HFFc6 (cell line): ENCODE results near the gene RANBP17. TPM values are rescaled to one million over a fixed set of nuclear protein-coding genes. Genes with fewer than 3 reads are reported as not detected.

Experiments used
- DNase-seq: peaks from one replicate; pipeline ENCODE4 v3.0.0-alpha.2; 2018
- H3K27ac Mint-ChIP-seq: 2 replicates; pipeline ENCODE4 v1.8.0; 2020; ENCODE audit warnings: mild to moderate bottlenecking, mixed read lengths
- H3K27me3 Mint-ChIP-seq: 2 replicates; pipeline ENCODE4 v1.8.0; 2021; ENCODE audit warnings: mild to moderate bottlenecking, moderate library complexity, mixed read lengths; ENCODE audit not compliant: insufficient read depth
- H3K36me3 Mint-ChIP-seq: 2 replicates; pipeline ENCODE4 v1.8.0; 2021; ENCODE audit warnings: low read depth, mixed read lengths
- H3K4me1 Mint-ChIP-seq: 2 replicates; pipeline ENCODE4 v1.8.0; 2020; ENCODE audit warnings: low read depth, mixed read lengths
- H3K4me3 Mint-ChIP-seq: 2 replicates; pipeline ENCODE4 v1.8.0; 2020; ENCODE audit warnings: mild to moderate bottlenecking, moderate library complexity, mixed read lengths
- H3K9me3 Mint-ChIP-seq: 2 replicates; pipeline ENCODE4 v1.8.0; 2020; ENCODE audit warnings: mild to moderate bottlenecking, mixed read lengths
- CTCF ChIP-seq: fragments of 200-600 bp; sonication (generic); IDR thresholded peaks from 2 replicates; pipeline ENCODE4 v1.5.0; 2021; ENCODE audit warnings: antibody characterized with exemption, mild to moderate bottlenecking
- total RNA-seq, 6 experiments: library from RNA; stranded (reverse); fragmentation: NEBNext Ultra II Directional; extraction: Animal tissue kit (Norgen Biotek cat#: 25700); gene quantifications; 2 replicates in 1 of 6; 3 replicates in 5 of 6; pipeline ENCODE4 v1.2.3, GENCODE V29; 2021

Gene RANBP17
- total RNA-seq, 6 experiments from 2014 or later, result 3.3 to 7.2 (median 4.9) TPM

- peaks cover 3% of the 10 kb centered on the region; the same call in 1 of the 2 replicates for H3K27me3 Mint-ChIP-seq
Measured at GRCh38 chr5:171299228-171299627, 437.4 kb downstream of the RANBP17 start.

DNA sequence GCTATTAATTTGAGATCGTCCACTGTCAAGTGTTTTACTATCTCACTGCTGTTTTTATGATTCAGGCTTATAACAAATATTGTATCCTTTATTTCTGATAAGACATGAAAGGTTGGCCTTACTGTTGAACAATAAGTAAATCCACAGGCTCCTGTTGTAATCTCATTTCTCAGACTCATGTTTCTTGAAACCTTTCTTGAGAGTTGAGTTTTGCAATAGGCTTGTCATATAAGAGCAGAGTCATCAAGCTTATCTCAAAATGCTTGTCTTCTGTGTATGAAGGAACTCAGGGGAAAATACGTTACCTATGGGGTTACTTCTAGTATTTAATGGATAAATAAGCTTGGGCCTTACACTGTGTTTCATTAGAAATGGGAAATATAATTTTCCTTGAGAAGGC, 438.0 kb downstream of the RANBP17 start:
- Mint-ChIP-seq H3K9me3 (no peaks in the 10 kb centered on the region), H3K36me3 (no peaks in the 10 kb centered on the region), H3K27ac (no peak overlapping the region), H3K27me3 (peaks cover 9% of the 10 kb centered on the region; the same call in 1 of the 2 replicates), H3K4me1 (peaks cover 22% of the 10 kb centered on the region), H3K4me3 (no peak overlapping the region)
- no peak for DNase-seq
- no peak for TF ChIP-seq CTCF

More at GRCh38 chr5:171299228-171299627, 437.4 kb downstream of the RANBP17 start:
- H3K4me3 Mint-ChIP-seq, result no peak overlapping the region
- DNase-seq, result no peak
- no peak for TF ChIP-seq CTCF
- H3K4me1 Mint-ChIP-seq, result peaks cover 22% of the 10 kb centered on the region
- H3K36me3 Mint-ChIP-seq, result no peaks in the 10 kb centered on the region
- H3K9me3 Mint-ChIP-seq, result no peaks in the 10 kb centered on the region
- H3K27ac Mint-ChIP-seq, result no peak overlapping the region

DNA sequence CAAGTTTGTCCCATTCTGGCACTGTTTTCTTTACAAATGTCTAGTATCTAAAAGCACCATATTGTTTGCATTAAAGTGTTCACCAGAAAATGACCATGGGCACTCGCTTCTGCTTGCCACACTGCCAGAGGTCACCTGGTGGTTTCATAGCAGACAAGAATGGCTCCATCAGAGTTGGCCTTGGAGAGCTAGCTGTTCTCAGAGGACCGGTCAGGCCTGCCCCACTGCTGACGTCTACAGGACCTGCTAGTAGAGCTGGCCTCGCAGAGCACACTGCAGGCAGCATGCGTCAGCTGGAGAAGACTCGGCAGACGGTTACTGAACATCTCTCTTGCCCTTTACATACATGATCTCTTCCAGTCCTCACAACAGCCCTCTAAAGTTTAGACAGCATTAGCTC, 438.5 kb downstream of the RANBP17 start:
- no peak for TF ChIP-seq CTCF
- no peaks in the 10 kb centered on the region for H3K36me3 Mint-ChIP-seq
- H3K27me3 Mint-ChIP-seq, result peaks cover 13% of the 10 kb centered on the region; the same call in 1 of the 2 replicates
- no peaks in the 10 kb centered on the region for H3K9me3 Mint-ChIP-seq
- H3K4me1 Mint-ChIP-seq, result peaks cover 20% of the 10 kb centered on the region
- no peak overlapping the region for H3K27ac Mint-ChIP-seq
- H3K4me3 Mint-ChIP-seq, result no peak overlapping the region
- no peak for DNase-seq

DNA sequence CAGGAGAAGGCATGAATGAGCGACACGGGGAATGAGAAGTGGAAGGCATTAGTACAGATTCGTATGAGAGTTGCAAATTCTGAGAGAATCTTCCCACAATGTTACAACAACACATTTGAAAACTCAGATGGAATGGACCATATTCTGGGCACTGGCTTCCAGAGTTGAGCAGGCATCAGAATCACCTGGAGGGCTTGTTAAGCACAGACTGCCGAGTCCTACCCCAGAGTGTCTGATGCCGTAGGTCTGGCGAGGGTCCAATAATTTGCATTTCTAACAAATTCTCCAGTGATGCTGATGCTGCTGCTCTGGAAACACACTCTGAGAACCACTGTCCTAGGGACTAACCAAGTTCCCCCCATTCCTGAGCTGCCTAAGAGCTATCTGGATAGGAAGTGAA, 444.3 kb downstream of the RANBP17 start:
- 0 out of 2 replicates have a peak, but pooled peaks cover 6% of the 10 kb centered on the region for H3K4me1 Mint-ChIP-seq
- H3K36me3 Mint-ChIP-seq, result no peaks in the 10 kb centered on the region; the same call in 1 of the 2 replicates
- H3K27ac Mint-ChIP-seq, result no peak overlapping the region
- TF ChIP-seq CTCF, result no peak
- peaks cover 53% of the 10 kb centered on the region for H3K27me3 Mint-ChIP-seq
- peaks cover 9% of the 10 kb centered on the region for H3K9me3 Mint-ChIP-seq
- no peak overlapping the region for H3K4me3 Mint-ChIP-seq
- DNase-seq, result no peak

DNA sequence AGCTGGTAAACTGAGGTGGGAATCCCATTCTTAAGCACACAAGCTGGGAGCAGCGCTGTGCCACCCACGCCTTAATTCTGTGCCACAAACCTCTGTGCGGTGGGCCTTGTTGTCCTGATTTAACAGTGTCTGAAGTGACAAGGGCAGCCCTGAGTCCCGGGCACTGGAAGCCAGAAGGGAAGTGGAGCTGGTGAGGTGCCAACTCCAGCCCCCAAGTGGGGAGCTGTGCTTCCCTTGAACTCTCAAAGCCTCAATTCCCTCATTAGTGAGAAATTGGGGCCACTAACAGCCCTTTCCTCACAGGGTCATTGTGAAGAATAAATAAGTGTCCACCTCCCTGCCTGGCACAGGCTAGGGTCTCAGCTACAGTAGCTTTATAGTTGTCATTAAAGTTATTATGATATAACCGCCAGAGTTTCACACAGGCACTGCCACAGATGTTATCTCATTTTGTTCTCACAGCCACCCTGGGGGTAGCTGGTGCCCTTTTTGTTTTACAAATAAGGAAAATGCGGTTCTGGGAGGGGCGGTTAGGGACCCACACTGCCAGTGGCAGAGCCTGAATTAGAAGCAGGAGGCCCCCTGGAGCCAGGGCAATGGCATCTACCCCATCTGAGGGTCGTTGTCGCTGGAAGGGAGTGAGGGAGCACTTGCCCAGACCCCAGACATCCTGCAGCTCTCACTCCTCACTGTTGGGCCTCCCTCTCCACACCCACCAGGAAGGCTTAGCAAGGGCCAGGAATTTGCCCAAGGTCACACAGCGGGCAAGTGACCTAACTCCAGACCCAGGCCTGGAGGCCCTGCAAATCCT, 445.2 kb downstream of the RANBP17 start:
- no peak overlapping the region for H3K27ac Mint-ChIP-seq
- H3K4me3 Mint-ChIP-seq, result no peak overlapping the region
- DNase-seq, result no peak
- peaks cover 9% of the 10 kb centered on the region for H3K9me3 Mint-ChIP-seq
- H3K27me3 Mint-ChIP-seq, result peaks cover 55% of the 10 kb centered on the region
- H3K4me1 Mint-ChIP-seq, result 0 out of 2 replicates have a peak, but pooled peaks cover 6% of the 10 kb centered on the region
- no peaks in the 10 kb centered on the region; the same call in 1 of the 2 replicates for H3K36me3 Mint-ChIP-seq
- TF ChIP-seq CTCF, result no peak
